Activated CD4-positive, alpha-beta T cell treated with anti-CD3 and anti-CD28 coated beads for 1 hour (primary cell): ENCODE data around the gene ELMOD2.

ENCODE experiments used
- DNase-seq: peaks from one replicate; pipeline ENCODE4 v3.0.0-alpha.2; 2020

The ELMOD2 gene

GRCh38 chr4:140584439-140584838 is 60.5 kb downstream of the ELMOD2 start:
- DNase-seq, result no peak

GRCh38 chr4:140595065-140595464 is 71.1 kb downstream of the ELMOD2 start:
- no peak for DNase-seq

- DNase-seq, result no peak
Measured at GRCh38 chr4:140600408-140600807, 76.4 kb downstream of the ELMOD2 start.

- DNase-seq, result no peak
Measured at GRCh38 chr4:140602714-140603113, 78.7 kb downstream of the ELMOD2 start.

GRCh38 chr4:140603286-140603685 is 79.3 kb downstream of the ELMOD2 start:
- DNase-seq, result no peak
